SK-N-MC (cell line): ENCODE data around the gene PLD6.
"Not testable (repeated sequence)": the region's sequence is repeated elsewhere in the genome, so short reads cannot be mapped to it uniquely, and the experiment has no call there.

Experiments
- DNase-seq: peaks from one replicate; pipeline ENCODE4 v3.0.0-alpha.2; 2011; ENCODE audit warnings: low read depth, low spot score
- H3K27ac ChIP-seq: fragments of 200-600 bp; sonication (generic); 2 replicates; pipeline ENCODE4 v1.5.1; 2016; ENCODE audit warnings: mixed run types
- H3K36me3 ChIP-seq: fragments of 200-600 bp; sonication (generic); 2 replicates; pipeline ENCODE4 v1.6.1; 2017; ENCODE audit warnings: antibody characterized with exemption, low read length, mixed read lengths; ENCODE audit not compliant: insufficient read depth
- H3K4me3 ChIP-seq: fragments of 200-600 bp; sonication (generic); 2 replicates; pipeline ENCODE4 v1.5.1; 2016
- H3K9ac ChIP-seq: fragments of 200-600 bp; sonication (generic); 2 replicates; pipeline ENCODE4 v1.8.0; 2017; ENCODE audit warnings: mixed run types, mixed read lengths; ENCODE audit not compliant: insufficient read length
- H3K9me3 ChIP-seq: fragments of 200-600 bp; sonication (generic); 2 replicates; pipeline ENCODE4 v1.6.1; 2017; ENCODE audit warnings: low read depth, mild to moderate bottlenecking, antibody characterized with exemption, low read length, moderate library complexity, mixed read lengths
- EZH2 ChIP-seq: fragments of 200-600 bp; sonication (generic); IDR thresholded peaks from one replicate; pipeline ENCODE4 v1.6.1; 2017; ENCODE audit warnings: antibody characterized with exemption
- FOXP2 ChIP-seq: optimal IDR thresholded peaks from 2 replicates; pipeline ENCODE3; 2011; ENCODE audit warnings: mild to moderate bottlenecking, moderate library complexity; ENCODE audit not compliant: insufficient read depth; ENCODE audit errors: extremely low read length, control extremely low read depth
- POLR2AphosphoS5 ChIP-seq: IDR thresholded peaks from 2 replicates; pipeline ENCODE4 v1.6.1; 2012; ENCODE audit warnings: mild to moderate bottlenecking, low read depth, low read length, borderline replicate concordance

PLD6 gene

GRCh38 chr17:17164676-17165075 is 41.5 kb downstream of the PLD6 start:
- no peak for DNase-seq
- no peak overlapping the region for H3K27ac ChIP-seq
- no peaks in the 10 kb centered on the region for H3K9me3 ChIP-seq
- H3K9ac ChIP-seq: no peak overlapping the region
- H3K36me3 ChIP-seq: peaks cover 13% of the 10 kb centered on the region; the same call in 1 of the 2 replicates
- TF ChIP-seq FOXP2 (no peak), POLR2AphosphoS5 (no peak), EZH2 (no peak)
- no peak overlapping the region for H3K4me3 ChIP-seq

GRCh38 chr17:17164156-17164555 is 42.0 kb downstream of the PLD6 start:
- no peak overlapping the region for H3K9ac ChIP-seq
- no peaks in the 10 kb centered on the region for H3K9me3 ChIP-seq
- DNase-seq: no peak
- H3K4me3 ChIP-seq: no peak overlapping the region
- H3K27ac ChIP-seq: no peak overlapping the region
- no peak for TF ChIP-seq EZH2
- no peak for TF ChIP-seq FOXP2
- no peak for TF ChIP-seq POLR2AphosphoS5
- H3K36me3 ChIP-seq: peaks cover 13% of the 10 kb centered on the region; the same call in 1 of the 2 replicates

DNA sequence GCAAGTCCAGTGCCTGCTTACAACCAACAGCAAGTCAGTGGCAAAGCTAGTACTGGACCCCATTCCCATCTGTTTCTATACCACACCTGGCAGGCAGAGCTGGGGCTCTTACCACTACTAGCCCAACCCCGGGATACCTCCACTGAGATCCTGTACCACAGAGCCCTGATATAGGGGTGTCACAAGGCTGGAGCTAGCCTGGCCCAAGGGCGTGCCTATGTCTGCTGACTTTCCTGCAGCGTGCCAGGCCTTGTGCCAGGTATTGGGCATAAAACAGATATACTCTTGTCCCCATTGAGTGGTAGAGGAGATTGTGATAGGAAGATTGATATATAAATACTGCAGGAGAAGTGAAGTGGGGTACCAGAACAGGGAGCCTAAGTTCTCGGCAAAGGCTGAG is 44.4 kb downstream of the PLD6 start:
- Histone ChIP-seq H3K9ac (no peak overlapping the region), H3K9me3 (no peaks in the 10 kb centered on the region), H3K36me3 (peaks cover 13% of the 10 kb centered on the region; the same call in 1 of the 2 replicates), H3K4me3 (no peak overlapping the region), H3K27ac (no peak overlapping the region)
- DNase-seq: no peak
- TF ChIP-seq FOXP2 (no peak), EZH2 (no peak), POLR2AphosphoS5 (no peak)

GRCh38 chr17:17161121-17161520 is 45.0 kb downstream of the PLD6 start:
- Histone ChIP-seq H3K9me3 (no peaks in the 10 kb centered on the region), H3K9ac (no peak overlapping the region), H3K36me3 (peaks cover 10% of the 10 kb centered on the region; the same call in 1 of the 2 replicates), H3K27ac (no peak overlapping the region), H3K4me3 (no peak overlapping the region)
- no peak for DNase-seq
- TF ChIP-seq POLR2AphosphoS5: no peak
- no peak for TF ChIP-seq FOXP2
- TF ChIP-seq EZH2: no peak

DNA sequence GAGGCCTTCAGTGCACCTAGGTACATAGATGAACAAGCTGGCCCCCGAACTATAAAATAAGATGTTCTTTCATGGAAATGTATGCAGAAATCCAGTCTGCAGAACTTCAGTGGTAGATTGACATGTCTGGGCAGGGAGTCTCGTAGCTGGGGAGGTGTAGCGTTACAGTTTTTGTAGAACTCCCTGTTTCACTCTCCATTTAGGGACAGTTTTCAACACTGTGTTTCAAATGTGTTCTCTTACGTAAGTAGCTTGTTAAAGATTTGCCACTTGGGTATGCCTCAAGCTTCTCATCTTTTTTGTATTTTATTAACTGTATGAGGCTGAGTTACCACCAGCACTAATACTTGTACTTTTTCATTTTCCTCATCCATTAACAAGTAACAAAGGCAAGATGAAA is 46.6 kb downstream of the PLD6 start:
- Histone ChIP-seq H3K9ac (no peak overlapping the region), H3K4me3 (no peak overlapping the region), H3K9me3 (no peaks in the 10 kb centered on the region), H3K27ac (no peak overlapping the region), H3K36me3 (peaks cover 16% of the 10 kb centered on the region; the same call in 1 of the 2 replicates)
- TF ChIP-seq FOXP2 (no peak), EZH2 (no peak), POLR2AphosphoS5 (no peak)
- DNase-seq: no peak

- not testable (repeated sequence) for DNase-seq, H3K4me3 ChIP-seq, H3K27ac ChIP-seq, H3K9me3 ChIP-seq, H3K9ac ChIP-seq
- peaks cover 21% of the 10 kb centered on the region; the same call in 1 of the 2 replicates for H3K36me3 ChIP-seq
Observed at GRCh38 chr17:17158506-17158905, 47.6 kb downstream of the PLD6 start.

DNA sequence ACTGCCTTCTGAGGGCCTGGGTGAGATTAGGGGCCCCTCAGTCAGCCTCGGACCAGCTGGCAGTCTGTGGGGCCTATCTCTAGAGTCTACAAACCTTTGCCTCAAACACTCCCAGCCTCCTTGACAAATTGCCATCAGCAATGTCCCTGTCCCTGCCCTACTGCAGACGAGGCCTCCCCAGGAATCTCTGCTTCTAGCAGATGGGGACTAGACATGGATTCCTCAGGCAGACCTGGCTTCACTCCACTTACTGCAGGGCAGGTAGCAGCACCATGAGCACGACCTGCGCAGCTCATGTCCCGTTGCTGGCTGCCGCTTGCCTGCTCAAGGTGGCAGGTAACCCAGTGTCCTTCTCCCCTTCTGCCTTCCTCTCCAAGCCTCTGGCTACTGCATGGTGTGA is 49.1 kb downstream of the PLD6 start:
- peaks cover 21% of the 10 kb centered on the region; the same call in 1 of the 2 replicates for H3K36me3 ChIP-seq
- no peak overlapping the region for H3K9ac ChIP-seq
- H3K4me3 ChIP-seq: no peak overlapping the region
- DNase-seq: no peak
- H3K9me3 ChIP-seq: no peaks in the 10 kb centered on the region
- TF ChIP-seq FOXP2: no peak
- TF ChIP-seq POLR2AphosphoS5: no peak
- TF ChIP-seq EZH2: no peak
- H3K27ac ChIP-seq: no peak overlapping the region

DNA sequence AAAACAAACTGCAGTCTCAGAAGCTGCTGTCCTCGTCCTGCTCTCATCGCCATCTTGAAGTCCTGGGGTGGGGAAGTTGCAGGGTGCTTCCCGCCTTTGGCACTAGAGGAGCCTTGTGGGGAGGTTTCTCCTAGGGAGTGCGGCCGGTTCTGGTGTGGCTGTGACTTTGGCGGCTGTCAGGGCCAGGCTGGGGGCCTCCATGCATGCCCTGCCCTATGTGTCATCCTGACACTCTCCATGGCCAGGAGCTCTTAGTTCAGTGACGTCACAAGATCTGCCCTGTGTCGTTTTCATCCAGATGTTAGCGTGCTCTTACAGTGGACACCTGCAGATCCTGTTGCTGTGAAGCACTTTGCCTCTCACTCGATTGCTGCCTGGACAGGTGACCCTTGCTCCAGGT is 49.6 kb downstream of the PLD6 start:
- Histone ChIP-seq H3K4me3 (no peak overlapping the region), H3K9ac (no peak overlapping the region), H3K9me3 (no peaks in the 10 kb centered on the region), H3K27ac (no peak overlapping the region), H3K36me3 (peaks cover 17% of the 10 kb centered on the region; the same call in 1 of the 2 replicates)
- DNase-seq: no peak
- TF ChIP-seq FOXP2 (no peak), POLR2AphosphoS5 (no peak)

DNA sequence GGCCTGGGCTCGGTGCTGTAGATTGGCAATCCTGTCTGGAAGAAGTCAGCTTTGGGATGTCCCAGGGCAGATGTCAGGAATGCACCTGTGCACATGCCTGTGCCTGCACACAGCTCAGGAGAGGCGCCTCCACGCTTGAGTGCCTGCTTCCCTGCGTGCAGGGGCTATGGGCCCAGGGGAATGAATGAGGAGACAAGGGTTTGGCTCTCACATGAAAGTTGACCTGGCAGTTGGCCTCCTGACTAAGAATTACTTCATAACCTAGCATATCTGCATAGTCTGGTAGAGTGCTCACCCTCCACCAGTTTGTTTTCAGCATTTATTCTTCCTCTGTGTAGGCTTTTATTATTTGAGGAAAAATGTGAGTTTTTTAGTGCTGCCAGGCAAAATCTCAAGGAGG is 50.0 kb downstream of the PLD6 start:
- no peaks in the 10 kb centered on the region for H3K9me3 ChIP-seq
- no peak for DNase-seq
- H3K27ac ChIP-seq: no peak overlapping the region
- H3K4me3 ChIP-seq: no peak overlapping the region
- peaks cover 16% of the 10 kb centered on the region; the same call in 1 of the 2 replicates for H3K36me3 ChIP-seq
- no peak overlapping the region for H3K9ac ChIP-seq
- TF ChIP-seq FOXP2: no peak
